HEK293 (cell line): ENCODE measurements around the gene RASA3.

Experiments used
- CTCF ChIA-PET: fragments of 350-600 bp; formaldehyde crosslinking; extraction: SDS; loops from one replicate; lab custom pipeline; 2021; ENCODE audit warnings: antibody characterized with exemption; lab: Yijun Ruan, JAX
- POLR2A ChIA-PET: fragments of 300-600 bp; formaldehyde crosslinking; extraction: SDS; loops from one replicate; lab custom pipeline; 2020; ENCODE audit warnings: antibody characterized with exemption, inconsistent platforms; lab: Yijun Ruan, JAX
- H3K27ac ChIP-seq: fragments of 200-500 bp; sonication (Bioruptor generic); 2 replicates; pipeline ENCODE4 v1.5.1; 2014; ENCODE audit warnings: low read depth, low read length, control low read depth, inconsistent platforms; ENCODE audit errors: extremely low read depth
- H3K36me3 ChIP-seq, 2 experiments: fragments of 200-500 bp in 1 of 2; sonication (Bioruptor generic) in 1 of 2; 1 replicate in 1 of 2; 2 replicates in 1 of 2; pipeline ENCODE4 v1.5.1; 2014 to 2017; ENCODE audit warnings: inconsistent platforms in 2 of 2, low read length in 2 of 2; ENCODE audit not compliant: control insufficient read depth in 2 of 2, insufficient read depth in 1 of 2
- H3K4me1 ChIP-seq: fragments of 200-500 bp; sonication (Bioruptor generic); 2 replicates; pipeline ENCODE4 v1.5.1; 2014; ENCODE audit warnings: mild to moderate bottlenecking, low read length, inconsistent platforms; ENCODE audit not compliant: control insufficient read depth, insufficient read depth
- H3K4me3 ChIP-seq: 2 replicates; pipeline ENCODE4 v1.5.1; 2011; ENCODE audit warnings: low read depth, mild to moderate bottlenecking, control low read depth, low read length, moderate library complexity
- H3K9me3 ChIP-seq: fragments of 200-500 bp; sonication (Bioruptor generic); 2 replicates; pipeline ENCODE4 v1.5.1; 2014; ENCODE audit warnings: low read depth, low read length, inconsistent platforms; ENCODE audit not compliant: control insufficient read depth, insufficient read depth
- IKZF3 ChIP-seq: fragments of 450-650 bp; IDR thresholded peaks from 2 replicates; pipeline ENCODE4 v1.5.0; 2018; ENCODE audit warnings: missing biosample characterization, mild to moderate bottlenecking, missing genetic modification characterization, moderate library complexity
- KLF9 ChIP-seq: fragments of 450-650 bp; formaldehyde crosslinking; IDR thresholded peaks from 2 replicates; pipeline ENCODE4 v1.5.1; 2016; ENCODE audit warnings: missing biosample characterization, missing genetic modification characterization, low read depth
- OVOL3 ChIP-seq: fragments of 450-650 bp; formaldehyde crosslinking; IDR thresholded peaks from 2 replicates; pipeline ENCODE4 v1.5.1; 2016; ENCODE audit warnings: missing biosample characterization, missing genetic modification characterization
- PRDM4 ChIP-seq: fragments of 450-650 bp; formaldehyde crosslinking; IDR thresholded peaks from 2 replicates; pipeline ENCODE4 v1.5.1; 2017; ENCODE audit warnings: missing biosample characterization, missing genetic modification characterization
- ZBTB10 ChIP-seq: fragments of 450-650 bp; formaldehyde crosslinking; IDR thresholded peaks from 2 replicates; pipeline ENCODE4 v1.5.1; 2016; ENCODE audit warnings: missing biosample characterization, missing genetic modification characterization
- ZIC2 ChIP-seq: fragments of 450-650 bp; formaldehyde crosslinking; IDR thresholded peaks from 2 replicates; pipeline ENCODE4 v1.5.1; 2016; ENCODE audit warnings: missing biosample characterization, missing genetic modification characterization
- ZNF10 ChIP-seq: fragments of 450-650 bp; formaldehyde crosslinking; IDR thresholded peaks from 2 replicates; pipeline ENCODE4 v1.5.1; 2017; ENCODE audit warnings: missing biosample characterization, missing genetic modification characterization
- ZNF202 ChIP-seq: fragments of 450-650 bp; formaldehyde crosslinking; IDR thresholded peaks from 2 replicates; pipeline ENCODE4 v1.5.1; 2016; ENCODE audit warnings: missing biosample characterization, missing genetic modification characterization, borderline replicate concordance
- ZNF221 ChIP-seq: fragments of 450-650 bp; formaldehyde crosslinking; IDR thresholded peaks from 2 replicates; pipeline ENCODE4 v1.5.1; 2017; ENCODE audit warnings: missing biosample characterization, missing genetic modification characterization, borderline replicate concordance
- ZNF274 ChIP-seq, 2 experiments: fragments of 200-500 bp in 1 of 2; fragments of 450-650 bp in 1 of 2; sonication (Bioruptor generic) in 1 of 2; formaldehyde crosslinking in 1 of 2; IDR thresholded peaks; 2 replicates each; pipeline versions ENCODE4 v1.5.1 to v1.6.1; 2014 to 2016; ENCODE audit warnings: borderline replicate concordance in 1 of 2, inconsistent platforms in 1 of 2, low read length in 1 of 2, missing biosample characterization in 1 of 2, missing genetic modification characterization in 1 of 2
- ZNF341 ChIP-seq: fragments of 450-650 bp; formaldehyde crosslinking; IDR thresholded peaks from 2 replicates; pipeline ENCODE4; 2016; ENCODE audit warnings: low read depth, missing biosample characterization, missing genetic modification characterization
- ZNF529 ChIP-seq: fragments of 450-650 bp; formaldehyde crosslinking; IDR thresholded peaks from 2 replicates; pipeline ENCODE4 v1.5.1; 2017; ENCODE audit warnings: missing genetic modification characterization, missing biosample characterization; ENCODE audit not compliant: insufficient replicate concordance
- ZNF549 ChIP-seq: fragments of 450-650 bp; IDR thresholded peaks from 2 replicates; pipeline ENCODE4 v1.5.1; 2018; ENCODE audit warnings: missing biosample characterization, missing genetic modification characterization, mild to moderate bottlenecking, inconsistent platforms, moderate library complexity
- ZNF580 ChIP-seq: fragments of 450-650 bp; formaldehyde crosslinking; IDR thresholded peaks from 2 replicates; pipeline ENCODE4 v1.5.1; 2016; ENCODE audit warnings: missing biosample characterization, missing genetic modification characterization
- ZNF677 ChIP-seq: fragments of 450-650 bp; IDR thresholded peaks from 2 replicates; pipeline ENCODE4 v1.5.0; 2018; ENCODE audit warnings: missing biosample characterization, mild to moderate bottlenecking, missing genetic modification characterization, moderate library complexity
- ZNF791 ChIP-seq: fragments of 450-650 bp; formaldehyde crosslinking; IDR thresholded peaks from 2 replicates; pipeline ENCODE4 v1.5.1; 2016; ENCODE audit warnings: missing biosample characterization, missing genetic modification characterization

The RASA3 gene

GRCh38 chr13:114108894-114109293, 23.5 kb downstream of the RASA3 start:
- Histone ChIP-seq H3K4me3 (no peak overlapping the region), H3K9me3 (no peaks in the 10 kb centered on the region), H3K36me3 (no peaks in the 10 kb centered on the region), H3K4me1 (no peaks in the 10 kb centered on the region), H3K27ac (no peak overlapping the region)
- ChIA-PET POLR2A (no interaction called here), CTCF (no interaction called here)
- TF ChIP-seq ZNF202 (tag by site-specific recombination) (no peak), ZIC2 (tag by site-specific recombination) (0 out of 2 replicates have a peak, but pooled peaks have one; percentile 26)

GRCh38 chr13:114108141-114108761, 24.2 kb downstream of the RASA3 start:
- Histone ChIP-seq H3K4me1 (no peaks in the 10 kb centered on the region), H3K4me3 (no peak overlapping the region), H3K36me3 (no peaks in the 10 kb centered on the region), H3K9me3 (no peaks in the 10 kb centered on the region), H3K27ac (no peak overlapping the region)
- ChIA-PET POLR2A (no interaction called here), CTCF (no interaction called here)
- TF ChIP-seq ZNF580 (tag by site-specific recombination) (no peak), ZBTB10 (peak; percentile 55; the same call in 1 of the 2 replicates), IKZF3 (no peak), ZNF791 (tag by site-specific recombination) (no peak), ZNF529 (peak; percentile 26), ZNF677 (tag by site-specific recombination) (no peak)

- no peaks in the 10 kb centered on the region for H3K9me3 ChIP-seq
- ChIA-PET CTCF (no interaction called here), POLR2A (no interaction called here)
- no peaks in the 10 kb centered on the region for H3K4me1 ChIP-seq
- no peaks in the 10 kb centered on the region for H3K36me3 ChIP-seq
- TF ChIP-seq ZNF549 (tag by site-specific recombination): no peak
- no peak for TF ChIP-seq ZNF10
- TF ChIP-seq PRDM4 (tag by site-specific recombination): no peak
- no peak for TF ChIP-seq ZNF274 (IDR thresholded peaks at IDR 0.05; ENCODE audit: low read length)
- TF ChIP-seq ZNF274 (tag by site-specific recombination; IDR thresholded peaks at IDR 0.05; ENCODE audit: borderline replicate concordance): no peak
- no peak for TF ChIP-seq ZNF221
- no peak for TF ChIP-seq OVOL3 (tag by site-specific recombination)
- TF ChIP-seq ZNF341: no peak
- TF ChIP-seq KLF9 (tag by site-specific recombination): no peak
- H3K4me3 ChIP-seq: no peak overlapping the region
- no peak overlapping the region for H3K27ac ChIP-seq
Measured at GRCh38 chr13:114107686-114108081, 24.7 kb downstream of the RASA3 start.
